Measurements from ENCODE around the gene NRXN3. TPM values are rescaled to one million over a fixed set of nuclear protein-coding genes. Genes with fewer than 3 reads are reported as not detected.

NRXN3 gene
- total and polyA plus RNA-seq, 2 of the 4 experiments (the other 2 are of a cell fraction), result 4.8 to 25.1 TPM

DNA sequence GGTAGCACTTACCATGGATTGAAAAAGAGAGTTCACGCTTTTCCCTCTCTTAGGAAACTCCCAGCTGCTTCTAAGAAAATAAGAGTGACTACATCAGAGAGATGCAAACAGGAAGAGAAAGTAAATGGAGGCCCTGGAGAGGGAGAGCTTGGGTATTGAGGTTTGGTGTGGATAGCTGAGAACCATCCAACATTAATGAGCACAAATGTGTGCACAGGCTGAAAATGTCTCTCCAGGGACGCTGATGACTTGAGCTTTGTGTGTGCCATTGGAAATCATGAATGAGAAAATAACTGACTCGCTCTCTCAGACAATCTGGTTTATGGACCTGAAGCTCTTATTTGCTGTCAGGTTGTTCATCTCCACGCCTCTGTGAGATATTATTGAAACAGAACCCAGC is 318.8 kb downstream of the NRXN3 start:
- no peaks in the 10 kb centered on the region for H3K27me3 ChIP-seq (ENCODE audit: control insufficient read depth, insufficient read depth, low read length)
- H4K91ac ChIP-seq (ENCODE audit: insufficient read depth, low read depth, low read length), result no peak overlapping the region
- H3K27ac ChIP-seq (ENCODE audit: insufficient read depth, low read length), result no peak overlapping the region
- H2AFZ ChIP-seq (replicated peaks; ENCODE audit: low read length, poor library complexity), result no peak overlapping the region
- H2BK15ac ChIP-seq (ENCODE audit: low read depth, low read length), result no peak overlapping the region
- no peak overlapping the region for H3K18ac ChIP-seq (ENCODE audit: low read depth, low read length)
- CTCF ChIA-PET, result interaction anchor here (0.9 kb wide), 1 partner anchor 26 kb away, joined by 3 read pairs; no protein-coding TSS in a partner anchor
- H4K5ac ChIP-seq (ENCODE audit: low read depth, low read length), result no peak overlapping the region
- no TSS peak for BruUV-seq (replicated peaks)
- no peak overlapping the region for H2BK5ac ChIP-seq (ENCODE audit: low read depth, low read length, poor library complexity, severe bottlenecking)
- H3K9ac ChIP-seq (ENCODE audit: low read depth, low read length), result no peak overlapping the region
- no peak overlapping the region for H3K4me3 ChIP-seq (ENCODE audit: insufficient read depth, low read depth, low read length)
- TF ChIP-seq SMC3 (IDR thresholded peaks at IDR 0.05; ENCODE audit: low read depth, low read length), result no peak
- no peak for TF ChIP-seq NFE2L2 (IDR thresholded peaks at IDR 0.05; ENCODE audit: low read depth, low read length)
- no peak for TF ChIP-seq CEBPB (IDR thresholded peaks at IDR 0.05; ENCODE audit: low read depth, low read length)
- TF ChIP-seq RAD21 (IDR thresholded peaks at IDR 0.05; ENCODE audit: low read length), result no peak
- no peak for TF ChIP-seq POLR2A (IDR thresholded peaks at IDR 0.05; ENCODE audit: low read depth, low read length)
- TF ChIP-seq CHD1 (IDR thresholded peaks at IDR 0.05; ENCODE audit: low read depth, low read length), result no peak
- no peak for TF ChIP-seq CTCF (conservative IDR thresholded peaks at IDR 0.05; ENCODE audit: low read depth, low read length)
- TF ChIP-seq, protein P1, sequence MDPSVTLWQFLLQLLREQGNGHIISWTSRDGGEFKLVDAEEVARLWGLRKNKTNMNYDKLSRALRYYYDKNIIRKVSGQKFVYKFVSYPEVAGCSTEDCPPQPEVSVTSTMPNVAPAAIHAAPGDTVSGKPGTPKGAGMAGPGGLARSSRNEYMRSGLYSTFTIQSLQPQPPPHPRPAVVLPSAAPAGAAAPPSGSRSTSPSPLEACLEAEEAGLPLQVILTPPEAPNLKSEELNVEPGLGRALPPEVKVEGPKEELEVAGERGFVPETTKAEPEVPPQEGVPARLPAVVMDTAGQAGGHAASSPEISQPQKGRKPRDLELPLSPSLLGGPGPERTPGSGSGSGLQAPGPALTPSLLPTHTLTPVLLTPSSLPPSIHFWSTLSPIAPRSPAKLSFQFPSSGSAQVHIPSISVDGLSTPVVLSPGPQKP (IDR thresholded peaks at IDR 0.05; ENCODE audit: borderline replicate concordance, low read depth, low read length), result no peak
- no peak for TF ChIP-seq MAFK (IDR thresholded peaks at IDR 0.05; ENCODE audit: low read depth, low read length)
- TF ChIP-seq BHLHE40 (IDR thresholded peaks at IDR 0.05; ENCODE audit: low read depth, low read length), result no peak
- TF ChIP-seq USF2 (IDR thresholded peaks at IDR 0.05; ENCODE audit: low read depth, low read length), result no peak
- TF ChIP-seq RFX5 (IDR thresholded peaks at IDR 0.05; ENCODE audit: low read depth, low read length), result no peak
- no peak for TF ChIP-seq MAZ (IDR thresholded peaks at IDR 0.05; ENCODE audit: borderline replicate concordance, low read depth, low read length)
- dilution Hi-C loops (cut with HindIII; ENCODE audit: low sequenced_read_pairs, unreplicated experiment) (no loop called here), intact Hi-C loops (cut with micrococcal nuclease) (no loop called here), in situ Hi-C loops (cut with MboI; ENCODE audit: low sequenced_read_pairs) (no loop called here)
- H2BK20ac ChIP-seq (ENCODE audit: low read depth, low read length), result no peak overlapping the region
- H2AK5ac ChIP-seq (ENCODE audit: low read depth, low read length), result no peak overlapping the region
- no peak overlapping the region for H3K4ac ChIP-seq (ENCODE audit: low read depth, low read length)
- WGBS, 2 experiments (ENCODE audit: extremely low coverage in 2 of 2, insufficient read length in 1 of 2), result no CpG with 5 or more reads among the region's 4 CpGs
- no peaks in the 10 kb centered on the region for H4K20me1 ChIP-seq (ENCODE audit: insufficient read depth, low read length)
- no peak overlapping the region for H3K23ac ChIP-seq (ENCODE audit: low read depth, low read length)
- H2AK9ac ChIP-seq (replicated peaks; ENCODE audit: low read depth, low read length, poor library complexity), result no peak overlapping the region
- H3K79me1 ChIP-seq (ENCODE audit: low read depth in 1 of 2, low read length in 2 of 2), result no peaks in the 10 kb centered on the region
- H3K4me1 ChIP-seq (ENCODE audit: control insufficient read depth, insufficient read depth, low read length), result no peaks in the 10 kb centered on the region
- DNase-seq (no peak), ATAC-seq (ENCODE audit: low read depth) (no peak)
- no peaks in the 10 kb centered on the region for H3K36me3 ChIP-seq (ENCODE audit: control insufficient read depth, insufficient read depth, low read length)
- H2BK120ac ChIP-seq (ENCODE audit: low read depth, low read length), result no peak overlapping the region
- H3K14ac ChIP-seq (replicated peaks; ENCODE audit: low read depth, low read length), result no peak overlapping the region
- no peak overlapping the region for H3K56ac ChIP-seq (ENCODE audit: extremely low read depth, insufficient read depth, low read length)
- POLR2A ChIA-PET (ENCODE audit: unreplicated experiment), result no interaction called here
- no peaks in the 10 kb centered on the region for H3K9me1 ChIP-seq (ENCODE audit: insufficient read depth, low read length)
- no peak overlapping the region for H4K8ac ChIP-seq (ENCODE audit: low read depth in 2 of 2, low read length in 2 of 2)
- H3K4me2 ChIP-seq (ENCODE audit: low read depth, low read length), result no peak overlapping the region
- H3K9me3 ChIP-seq (ENCODE audit: control insufficient read depth, insufficient read depth, low read length), result peaks cover 12% of the 10 kb centered on the region

Data from IMR-90 (cell line).